Measurements from ENCODE around the gene DEDD.
A peak's percentile ranks its signal among the peaks of the same experiment; 100 is the strongest.

The DEDD gene

GRCh38 chr1:161165742-161166668 is 33.5 kb upstream of the DEDD start, which contains the start of gene PPOX:
TSS of gene PPOX (plus strand) at chr1:161166426. CDS start at chr1:161166848, 422 bp downstream.
- TF ChIP-seq CTCF (IDR thresholded peaks at IDR 0.05; ENCODE audit: low read depth, low read length) = peak; percentile 55
- TF ChIP-seq POLR2A (IDR thresholded peaks at IDR 0.05; ENCODE audit: extremely low read depth, insufficient read length) = peak; percentile 44
- peak; percentile 87 for TF ChIP-seq MYC (IDR thresholded peaks at IDR 0.05; ENCODE audit: low read depth, low read length)
- peak; percentile 81 for TF ChIP-seq MAX (IDR thresholded peaks at IDR 0.05; ENCODE audit: low read depth, low read length)
- peak within 1 kb of the TSS; percentile 75 for H3K4me3 ChIP-seq (ENCODE audit: low read depth, low read length)
- peak; percentile 99 for DNase-seq (ENCODE audit: low read depth)

GRCh38 chr1:161164901-161165610 is 32.6 kb upstream of the DEDD start:
- peak overlapping the region; percentile 75 for H3K4me3 ChIP-seq (ENCODE audit: low read depth, low read length)
- TF ChIP-seq CTCF (IDR thresholded peaks at IDR 0.05; ENCODE audit: low read depth, low read length) = no peak
- DNase-seq (ENCODE audit: low read depth) = no peak

GRCh38 chr1:161163793-161164192 is 31.3 kb upstream of the DEDD start:
- DNase-seq (ENCODE audit: low read depth) = no peak
- no peak overlapping the region for H3K4me3 ChIP-seq (ENCODE audit: low read depth, low read length)
- TF ChIP-seq CTCF (IDR thresholded peaks at IDR 0.05; ENCODE audit: low read depth, low read length) = no peak
- TF ChIP-seq MAX (IDR thresholded peaks at IDR 0.05; ENCODE audit: low read depth, low read length) = no peak
- TF ChIP-seq POLR2A (IDR thresholded peaks at IDR 0.05; ENCODE audit: extremely low read depth, insufficient read length) = no peak

GRCh38 chr1:161162806-161163205 is 30.3 kb upstream of the DEDD start:
- no peak overlapping the region for H3K4me3 ChIP-seq (ENCODE audit: low read depth, low read length)
- DNase-seq (ENCODE audit: low read depth) = no peak
- no peak for TF ChIP-seq POLR2A (IDR thresholded peaks at IDR 0.05; ENCODE audit: extremely low read depth, insufficient read length)
- no peak for TF ChIP-seq MYC (IDR thresholded peaks at IDR 0.05; ENCODE audit: low read depth, low read length)
- no peak for TF ChIP-seq MAX (IDR thresholded peaks at IDR 0.05; ENCODE audit: low read depth, low read length)
- no peak for TF ChIP-seq CTCF (IDR thresholded peaks at IDR 0.05; ENCODE audit: low read depth, low read length)

GRCh38 chr1:161162052-161162451 is 29.6 kb upstream of the DEDD start:
- DNase-seq (ENCODE audit: low read depth) = no peak
- no peak overlapping the region for H3K4me3 ChIP-seq (ENCODE audit: low read depth, low read length)
- no peak for TF ChIP-seq MAX (IDR thresholded peaks at IDR 0.05; ENCODE audit: low read depth, low read length)

GRCh38 chr1:161161652-161162051 is 29.2 kb upstream of the DEDD start:
- no peak overlapping the region for H3K4me3 ChIP-seq (ENCODE audit: low read depth, low read length)
- TF ChIP-seq POLR2A (IDR thresholded peaks at IDR 0.05; ENCODE audit: extremely low read depth, insufficient read length) = no peak
- no peak for TF ChIP-seq MYC (IDR thresholded peaks at IDR 0.05; ENCODE audit: low read depth, low read length)
- no peak for TF ChIP-seq MAX (IDR thresholded peaks at IDR 0.05; ENCODE audit: low read depth, low read length)
- no peak for TF ChIP-seq CTCF (IDR thresholded peaks at IDR 0.05; ENCODE audit: low read depth, low read length)
- no peak for DNase-seq (ENCODE audit: low read depth)

Measured in NB4 (cell line).